ENCODE results near the gene TMPRSS4.

- TF ChIP-seq POLR2A (IDR thresholded peaks at IDR 0.05) (no peak), CTCF (IDR thresholded peaks at IDR 0.05) (no peak)
Observed at GRCh38 chr11:118168751-118169150, 91.9 kb downstream of the TMPRSS4 start.

Measured in body of pancreas (tissue), 4 donors.